ENCODE results near the gene VIM.

Gene VIM

DNA sequence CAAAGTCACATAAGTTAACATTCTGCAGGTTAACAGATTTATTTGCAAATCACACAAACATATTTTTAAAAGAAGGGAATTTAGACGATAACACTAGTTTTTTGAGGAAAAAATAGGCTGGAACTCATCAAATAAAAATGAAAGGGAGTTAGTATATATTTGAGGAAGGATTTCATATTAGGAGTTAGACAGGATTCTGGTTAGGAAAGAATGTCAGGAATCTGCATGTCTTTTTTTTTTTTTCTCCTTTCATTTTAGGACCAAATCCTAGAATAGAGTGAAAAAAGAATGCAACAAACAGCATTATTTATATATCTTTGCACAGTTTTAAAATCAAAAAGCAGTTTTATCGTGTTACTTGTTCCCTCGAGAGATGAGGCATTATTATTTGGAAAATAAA lies 17.7 kb upstream of the VIM start:
- DNase-seq (ENCODE audit: low read depth, low spot score) = no peak
- CTCF ChIA-PET = interaction anchor here (0.9 to 1.8 kb wide), 4 partner anchors 10 to 367 kb away, joined by 3 to 8 read pairs (median 5); partner anchors contain the start of gene TRDMT1
- no peak overlapping the region for H3K4me3 ChIP-seq (ENCODE audit: low read depth, low read length)

DNA sequence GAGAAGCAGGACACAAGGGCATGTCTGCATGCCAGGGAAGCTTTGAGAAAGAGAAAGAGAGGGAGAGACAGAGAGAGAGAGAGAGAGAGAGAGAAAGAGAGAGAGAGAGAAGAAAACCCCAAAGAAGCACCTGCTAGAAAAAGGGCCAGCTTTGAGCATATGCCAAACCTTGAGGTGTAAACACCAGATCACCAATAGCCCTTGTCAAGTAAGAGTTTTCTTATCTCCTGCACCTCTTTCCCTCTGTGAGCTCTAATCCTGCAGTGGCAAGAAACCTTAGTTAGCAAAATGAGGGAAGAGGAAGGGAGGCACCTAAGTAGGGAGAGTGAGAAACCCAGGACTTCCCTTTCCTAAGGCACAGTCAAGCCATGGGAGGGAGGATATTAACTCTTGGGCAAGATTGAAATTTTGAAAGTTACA lies 15.2 kb upstream of the VIM start:
- H3K4me3 ChIP-seq (ENCODE audit: low read depth, low read length) = no peak overlapping the region
- TF ChIP-seq, protein P1, sequence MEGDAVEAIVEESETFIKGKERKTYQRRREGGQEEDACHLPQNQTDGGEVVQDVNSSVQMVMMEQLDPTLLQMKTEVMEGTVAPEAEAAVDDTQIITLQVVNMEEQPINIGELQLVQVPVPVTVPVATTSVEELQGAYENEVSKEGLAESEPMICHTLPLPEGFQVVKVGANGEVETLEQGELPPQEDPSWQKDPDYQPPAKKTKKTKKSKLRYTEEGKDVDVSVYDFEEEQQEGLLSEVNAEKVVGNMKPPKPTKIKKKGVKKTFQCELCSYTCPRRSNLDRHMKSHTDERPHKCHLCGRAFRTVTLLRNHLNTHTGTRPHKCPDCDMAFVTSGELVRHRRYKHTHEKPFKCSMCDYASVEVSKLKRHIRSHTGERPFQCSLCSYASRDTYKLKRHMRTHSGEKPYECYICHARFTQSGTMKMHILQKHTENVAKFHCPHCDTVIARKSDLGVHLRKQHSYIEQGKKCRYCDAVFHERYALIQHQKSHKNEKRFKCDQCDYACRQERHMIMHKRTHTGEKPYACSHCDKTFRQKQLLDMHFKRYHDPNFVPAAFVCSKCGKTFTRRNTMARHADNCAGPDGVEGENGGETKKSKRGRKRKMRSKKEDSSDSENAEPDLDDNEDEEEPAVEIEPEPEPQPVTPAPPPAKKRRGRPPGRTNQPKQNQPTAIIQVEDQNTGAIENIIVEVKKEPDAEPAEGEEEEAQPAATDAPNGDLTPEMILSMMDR (IDR thresholded peaks at IDR 0.05; ENCODE audit: insufficient read depth, low read length, missing control alignments) = no peak
- ChIA-PET CTCF (interaction anchor here (0.7 to 1.3 kb wide), 2 partner anchors 22 to 43 kb away, joined by 3 read pairs; no protein-coding TSS in a partner anchor), POLR2A (interaction anchor here (1.7 to 2.4 kb wide), 3 partner anchors 12 to 25 kb away, joined by 5 to 39 read pairs (median 12); partner anchors contain the start of genes TRDMT1 and VIM)
- no peak for DNase-seq (ENCODE audit: low read depth, low spot score)

More for the DNA sequence above, 17.7 kb upstream of the VIM start:
- TF ChIP-seq, protein P1 (IDR thresholded peaks at IDR 0.05; ENCODE audit: insufficient read depth, low read length, missing control alignments) = no peak
- POLR2A ChIA-PET = interaction anchor here (0.9 to 1.5 kb wide), 2 partner anchors 9 to 19 kb away, joined by 3 to 5 read pairs; partner anchors contain the start of genes TRDMT1 and VIM

DNA sequence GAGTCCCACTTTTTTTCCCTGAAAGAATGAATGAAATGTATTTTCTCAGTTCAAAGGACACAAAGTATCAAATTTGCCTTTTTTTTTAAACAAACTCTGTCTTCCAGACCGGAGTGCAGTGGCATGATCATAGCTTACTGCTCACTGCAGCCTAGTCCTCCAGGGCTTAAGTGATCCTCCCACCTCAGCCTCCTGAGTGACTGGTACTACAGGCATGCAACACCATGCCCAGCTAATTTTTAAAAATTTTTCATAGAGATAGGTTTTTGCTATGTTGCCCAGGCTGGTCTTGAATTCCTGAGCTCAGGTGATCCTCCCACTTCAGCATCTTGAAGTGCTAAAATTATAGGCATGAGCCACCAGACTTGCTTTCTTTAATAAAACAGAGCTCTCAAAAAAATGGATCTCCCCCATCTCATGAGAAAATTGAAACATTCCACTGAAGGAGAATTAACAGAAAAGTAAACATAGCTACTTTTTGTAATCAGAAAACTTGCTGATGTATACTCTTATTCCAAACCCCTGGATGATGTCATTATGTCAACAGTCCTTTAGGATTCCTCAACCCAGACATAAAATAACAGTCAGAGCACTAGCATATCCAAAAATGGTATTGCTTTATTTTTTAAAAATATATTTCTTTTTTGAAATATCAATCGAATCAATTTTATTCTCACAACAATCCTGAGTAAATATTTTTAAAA lies 14.2 kb upstream of the VIM start:
- ChIA-PET POLR2A (interaction anchor here (0.5 to 2.4 kb wide), 6 partner anchors 13 to 24 kb away, joined by 3 to 39 read pairs (median 4); partner anchors contain the start of genes TRDMT1 and VIM), CTCF (interaction anchor here (1.3 kb wide), 2 partner anchors 21 to 360 kb away, joined by 3 to 4 read pairs; no protein-coding TSS in a partner anchor)
- DNase-seq (ENCODE audit: low read depth, low spot score) = no peak
- TF ChIP-seq, protein P1 (IDR thresholded peaks at IDR 0.05; ENCODE audit: insufficient read depth, low read length, missing control alignments) = no peak
- H3K4me3 ChIP-seq (ENCODE audit: low read depth, low read length) = no peak overlapping the region

DNA sequence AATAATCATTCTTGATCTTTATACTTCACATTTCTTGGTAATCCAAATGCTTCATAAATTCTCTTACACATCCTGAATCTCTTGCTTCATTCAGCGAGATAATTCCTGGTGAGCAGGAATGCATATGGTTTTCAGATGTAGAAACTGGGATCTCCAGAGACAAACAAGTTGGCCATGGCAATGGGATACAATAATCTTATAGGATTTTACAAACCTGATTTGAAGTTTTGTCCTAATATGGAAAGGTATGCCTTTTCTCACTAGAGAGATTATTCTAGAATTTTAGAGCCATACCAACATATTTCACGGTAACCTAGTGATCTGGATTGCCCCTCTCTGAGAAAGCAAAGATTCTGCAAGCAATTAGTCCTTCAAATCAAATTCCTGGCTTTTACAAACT lies 13.5 kb upstream of the VIM start:
- POLR2A ChIA-PET = interaction anchor here (0.8 to 2.5 kb wide), 7 partner anchors 9 to 24 kb away, joined by 3 to 48 read pairs (median 5); partner anchors contain the start of genes TRDMT1 and VIM
- CTCF ChIA-PET = interaction anchor here (1.3 kb wide), 1 partner anchor 361 kb away, joined by 4 read pairs; no protein-coding TSS in a partner anchor
- DNase-seq (ENCODE audit: low read depth, low spot score) = no peak
- H3K4me3 ChIP-seq (ENCODE audit: low read depth, low read length) = peak overlapping the region; percentile 48
- TF ChIP-seq, protein P1 (IDR thresholded peaks at IDR 0.05; ENCODE audit: insufficient read depth, low read length, missing control alignments) = no peak

DNA sequence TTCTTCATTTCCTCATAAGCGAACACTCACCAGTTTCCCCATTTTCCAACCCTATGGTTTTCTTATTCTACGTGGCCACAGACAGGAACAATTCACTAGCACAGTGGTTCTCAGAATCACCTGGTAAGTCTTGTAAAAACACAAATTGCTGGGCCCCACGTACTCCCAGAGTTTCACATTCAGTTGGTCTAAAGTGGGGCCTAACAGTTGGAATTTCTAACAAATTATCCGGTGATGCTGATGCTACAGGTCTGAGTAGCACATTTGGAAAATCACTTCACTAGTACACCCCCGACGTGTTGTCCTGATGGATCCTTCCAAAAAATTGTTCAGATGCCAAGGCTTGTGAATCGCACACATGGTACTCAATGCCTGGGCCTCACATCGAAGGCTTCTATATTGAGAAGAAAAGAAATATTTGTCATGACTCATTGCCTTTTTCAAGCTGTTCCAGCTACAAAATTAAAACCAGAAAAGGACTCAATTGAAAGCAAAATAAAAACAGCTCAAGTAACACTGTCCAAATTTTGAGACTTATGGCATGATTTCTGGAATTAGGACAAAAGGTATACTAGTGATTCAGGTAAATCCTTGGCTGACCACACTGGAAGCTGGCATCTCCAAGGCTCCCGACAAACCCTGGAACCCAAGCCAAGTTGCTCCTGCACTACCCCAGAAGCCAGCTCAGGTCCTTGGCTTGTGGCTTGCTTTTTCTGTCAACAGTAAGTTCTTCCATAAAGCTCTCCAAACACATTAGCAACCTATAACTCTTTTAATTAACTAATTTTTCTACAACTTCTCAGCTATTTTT lies 12.9 kb upstream of the VIM start:
- DNase-seq (ENCODE audit: low read depth, low spot score) = peak; percentile 91
- CTCF ChIA-PET = interaction anchor here (1.0 to 1.8 kb wide), 2 partner anchors 11 to 362 kb away, joined by 5 to 10 read pairs; no protein-coding TSS in a partner anchor
- TF ChIP-seq, protein P1 (IDR thresholded peaks at IDR 0.05; ENCODE audit: insufficient read depth, low read length, missing control alignments) = no peak
- POLR2A ChIA-PET = interaction anchor here (0.7 to 2.5 kb wide), 9 partner anchors 9 to 230 kb away, joined by 3 to 48 read pairs (median 3); partner anchors contain the start of gene VIM
- peak overlapping the region; percentile 48 for H3K4me3 ChIP-seq (ENCODE audit: low read depth, low read length)
